ENCODE results near the gene A4GALT.

A4GALT gene

DNA sequence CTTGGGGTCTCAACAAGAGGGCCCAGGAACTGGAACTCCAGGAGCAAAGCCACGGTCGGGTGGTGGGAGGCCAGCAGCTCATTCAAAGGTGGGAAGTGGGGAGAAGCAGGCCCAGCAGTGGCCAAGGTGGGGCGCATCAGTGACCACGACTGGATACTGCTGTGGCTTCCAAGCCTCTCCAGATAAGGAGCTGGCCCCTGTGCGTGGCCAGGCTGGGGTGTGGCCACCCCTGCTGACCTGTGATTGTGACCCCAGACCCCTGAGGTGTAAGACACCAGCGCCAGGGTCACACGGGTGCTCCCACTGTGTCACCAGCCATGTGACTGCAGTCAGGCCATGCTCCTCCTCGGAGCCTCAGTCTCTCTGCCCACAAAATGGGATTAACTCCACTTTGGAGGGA lies 20.3 kb downstream of the A4GALT start:
- DNase-seq = no peak

- no peak for DNase-seq
These were observed 20.7 kb downstream of the A4GALT start for GRCh38 chr22:42699976-42700352.

DNA sequence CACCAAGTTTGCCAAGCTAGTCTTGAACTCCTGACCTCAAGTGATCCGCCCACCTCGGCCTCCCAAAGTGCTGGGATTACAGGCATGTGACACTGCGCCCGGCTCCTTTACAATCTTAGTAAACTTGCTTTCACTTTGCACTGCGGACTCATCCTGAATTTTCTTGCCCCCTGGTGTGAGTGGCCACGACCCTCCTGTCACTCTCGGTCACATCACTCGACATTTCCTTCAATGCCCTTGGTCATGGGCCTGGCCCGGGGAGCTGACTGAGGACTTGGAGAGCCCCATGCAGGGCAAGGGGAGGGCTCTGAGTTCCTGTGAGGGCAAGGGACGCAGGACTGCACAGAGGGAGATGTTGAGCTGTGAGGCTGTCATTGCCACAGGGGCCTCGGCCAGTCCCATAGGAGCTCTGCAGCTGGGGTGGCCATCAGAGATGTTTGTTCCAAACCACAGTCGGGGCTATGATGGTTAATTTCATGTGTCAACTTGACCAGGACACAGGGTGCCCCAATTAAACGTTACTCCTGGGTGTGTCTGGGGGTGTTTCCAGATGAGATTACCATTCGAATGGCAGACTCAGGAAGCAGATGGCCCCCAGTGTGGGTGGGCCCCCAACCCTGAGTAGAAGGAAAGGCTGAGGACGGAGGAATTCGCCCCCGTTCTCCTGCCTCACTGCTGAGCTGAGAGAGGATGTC lies 21.2 kb downstream of the A4GALT start:
- DNase-seq = no peak

- peak; percentile 86 for DNase-seq
These were observed 23.1 kb downstream of the A4GALT start for GRCh38 chr22:42697542-42698013.

- no peak for DNase-seq
These were observed 24.2 kb downstream of the A4GALT start for GRCh38 chr22:42696331-42696967.

GRCh38 chr22:42695294-42695693 lies 25.4 kb downstream of the A4GALT start:
- no peak for DNase-seq

- no peak for DNase-seq
These were observed 26.6 kb downstream of the A4GALT start for GRCh38 chr22:42693763-42694683.

- DNase-seq = no peak
These were observed 27.5 kb downstream of the A4GALT start for GRCh38 chr22:42693055-42693762.

- DNase-seq = no peak
These were observed 28.2 kb downstream of the A4GALT start for GRCh38 chr22:42692239-42693054.

- DNase-seq = no peak
These were observed 29.2 kb downstream of the A4GALT start for GRCh38 chr22:42691440-42691839.

- peak; percentile 91 for DNase-seq
These were observed 32.1 kb downstream of the A4GALT start for GRCh38 chr22:42688241-42689211.

- DNase-seq = no peak
These were observed 33.7 kb downstream of the A4GALT start for GRCh38 chr22:42686756-42687491.

DNA sequence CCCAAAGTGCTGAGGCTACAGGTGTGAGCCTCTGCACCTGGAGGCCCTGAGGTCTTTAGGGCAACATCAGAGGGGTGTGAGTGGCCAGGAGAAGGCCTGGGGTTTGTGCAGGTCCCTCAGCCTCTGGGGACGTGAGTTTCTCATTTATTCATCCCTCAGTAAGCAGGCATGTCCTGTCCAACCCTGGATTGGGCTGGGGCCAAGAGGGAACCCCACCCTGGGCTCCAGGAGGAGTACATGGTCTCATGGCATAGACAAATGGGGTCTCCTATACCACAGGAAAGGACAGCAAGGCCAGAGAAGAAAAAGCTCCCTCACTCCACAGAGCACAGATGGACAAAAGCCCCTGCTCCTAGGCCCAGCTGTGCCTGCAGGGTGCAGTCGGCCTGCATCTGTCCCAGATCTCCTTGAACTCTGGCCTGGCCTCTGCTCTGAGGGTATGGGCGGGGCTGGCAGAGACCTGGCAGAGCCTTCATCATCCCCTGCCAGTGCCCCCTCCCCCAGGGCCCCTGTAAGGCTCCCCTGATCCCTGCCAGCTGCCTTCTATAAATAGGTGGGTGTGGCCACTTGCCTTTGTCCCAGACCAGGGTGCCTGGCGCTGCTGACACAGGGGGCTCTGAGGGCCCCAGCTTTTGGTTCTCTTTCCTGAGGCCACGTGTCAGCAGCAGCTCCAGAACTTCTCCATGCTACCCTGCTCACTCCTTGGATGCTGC lies 34.6 kb downstream of the A4GALT start:
- DNase-seq = no peak

GRCh38 chr22:42684462-42685195 lies 36.0 kb downstream of the A4GALT start:
- no peak for DNase-seq

DNA sequence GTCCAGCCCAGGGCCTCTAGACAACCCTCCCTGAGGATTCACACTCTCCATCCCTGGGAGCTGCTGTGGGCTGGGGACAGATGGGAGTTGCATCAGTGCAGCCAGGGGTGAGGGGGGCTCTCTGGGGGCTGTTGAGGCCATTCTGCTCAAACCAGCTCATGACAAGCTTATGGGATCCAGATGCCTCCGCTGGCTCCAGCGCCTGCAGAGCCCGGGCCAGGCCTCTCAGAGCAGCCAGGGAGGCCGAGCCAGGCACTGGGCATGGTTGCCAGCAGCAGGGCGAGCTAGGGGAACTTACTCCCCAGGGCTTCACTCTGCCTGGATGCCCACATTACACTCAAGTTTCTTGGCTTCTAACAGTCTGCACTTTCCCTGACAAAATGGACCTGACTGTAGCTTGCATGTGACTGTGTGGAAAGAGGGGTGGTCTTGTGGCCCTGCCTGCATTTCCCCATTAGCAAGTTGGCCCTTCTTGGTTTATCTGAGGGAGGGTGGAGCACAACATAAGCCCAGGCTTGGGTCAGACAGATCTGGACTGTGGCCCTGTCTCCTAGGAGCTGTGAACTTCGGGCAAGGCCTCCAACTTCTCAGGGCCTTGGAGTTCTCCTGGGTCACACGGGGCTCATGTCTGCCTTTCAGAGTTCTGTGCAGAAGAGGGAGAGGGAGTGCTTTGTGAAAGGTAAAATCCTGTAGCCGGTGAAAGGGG lies 36.9 kb downstream of the A4GALT start:
- DNase-seq = no peak

DNA sequence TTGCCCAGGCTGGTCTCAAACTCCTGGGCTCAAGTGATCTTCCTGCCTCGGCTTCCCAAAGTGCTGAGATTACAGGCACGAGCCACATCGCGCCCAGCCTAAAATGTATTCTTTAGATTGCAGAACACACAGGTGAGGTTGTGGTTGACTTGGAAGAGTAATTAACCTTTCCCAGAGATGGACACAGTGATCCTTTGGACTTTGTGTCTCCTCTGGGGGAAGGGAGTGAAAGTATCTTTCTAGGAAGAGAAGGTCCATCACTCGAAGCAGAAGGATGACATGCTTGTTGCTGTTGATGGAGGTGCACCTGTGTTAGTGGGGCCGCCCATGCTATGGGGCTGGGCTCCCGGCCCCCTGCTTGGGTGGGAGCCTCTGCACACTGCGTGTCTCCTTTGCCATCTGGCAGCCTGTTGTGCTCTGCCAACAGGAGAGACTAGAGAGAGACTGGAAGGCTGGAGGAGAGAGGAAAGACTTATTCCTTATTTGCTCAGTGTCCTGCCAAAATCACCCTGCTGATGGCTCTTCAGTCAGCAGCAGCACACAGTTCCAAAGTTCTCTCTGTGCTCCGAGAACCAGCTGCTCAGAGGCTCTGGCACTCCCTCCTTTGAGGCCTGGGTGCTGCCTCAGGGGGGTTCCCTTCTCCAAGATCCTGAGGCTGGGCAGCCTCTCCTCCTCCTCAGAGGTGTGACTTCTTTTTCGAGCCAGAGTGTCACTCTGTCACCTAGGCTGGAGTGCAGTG lies 38.4 kb downstream of the A4GALT start:
- DNase-seq = no peak

- peak; percentile 98 for DNase-seq
These were observed 40.0 kb downstream of the A4GALT start for GRCh38 chr22:42680648-42681047.
